ENCODE results near the gene SHANK1.

GRCh38 chr19:50646074-50646807 lies 73.4 kb downstream of the SHANK1 start:
- TF ChIP-seq CTCF (IDR thresholded peaks at IDR 0.05) (no peak), POLR2A (IDR thresholded peaks at IDR 0.05) (no peak)
